OCI-LY7 (cell line): ENCODE results near the gene DOCK1. TPM values are rescaled to one million over a fixed set of nuclear protein-coding genes. Genes with fewer than 3 reads are reported as not detected.

Experiments
- BruUV-seq: library from RNA; stranded (reverse); fragments of 400-500 nt; replicated peaks from 2 replicates; lab custom pipeline; 2021; lab: Mats Ljungman, UMichigan
- CTCF ChIA-PET: fragments of 300-600 bp; sonication (Branson Sonifier 250); formaldehyde crosslinking; loops from one replicate; lab custom pipeline; 2022; ENCODE audit warnings: antibody characterized with exemption; ENCODE audit not compliant: unreplicated experiment; lab: Charles Lee
- POLR2A ChIA-PET: fragments of 300-600 bp; sonication (Branson Sonifier 250); formaldehyde crosslinking; loops from one replicate; lab custom pipeline; 2022; ENCODE audit warnings: antibody characterized with exemption; lab: Charles Lee
- DNase-seq: peaks from one replicate; pipeline ENCODE4 v3.0.0-alpha.2; 2015; ENCODE audit warnings: low spot score
- H2AFZ ChIP-seq: fragments of 200-600 bp; sonication (generic), shearing (Covaris generic); 2 replicates; pipeline ENCODE4 v1.6.1; 2014; ENCODE audit warnings: mild to moderate bottlenecking, antibody characterized with exemption, low read length, moderate library complexity
- H3K27ac ChIP-seq: fragments of 200-600 bp; sonication (generic); 2 replicates; pipeline ENCODE4 v1.5.1; 2014; ENCODE audit warnings: mixed run types, low read depth, mild to moderate bottlenecking, moderate library complexity, low read length, inconsistent platforms; ENCODE audit not compliant: poor library complexity, severe bottlenecking
- H3K36me3 ChIP-seq: fragments of 200-600 bp; sonication (generic); 2 replicates; pipeline ENCODE4 v1.6.1; 2014; ENCODE audit warnings: mild to moderate bottlenecking, antibody characterized with exemption, low read length, moderate library complexity, mixed read lengths; ENCODE audit not compliant: insufficient read depth
- H3K4me1 ChIP-seq: fragments of 200-600 bp; sonication (generic); 2 replicates; pipeline ENCODE4 v1.5.1; 2014; ENCODE audit warnings: mild to moderate bottlenecking, low read length; ENCODE audit not compliant: insufficient read depth, poor library complexity, severe bottlenecking
- H3K4me2 ChIP-seq: fragments of 200-600 bp; sonication (generic); 2 replicates; pipeline ENCODE4 v1.6.1; 2014; ENCODE audit warnings: mild to moderate bottlenecking, low read length
- H3K4me3 ChIP-seq: fragments of 200-600 bp; sonication (generic); 2 replicates; pipeline ENCODE4 v1.5.1; 2014; ENCODE audit warnings: mild to moderate bottlenecking, low read depth, low read length; ENCODE audit not compliant: poor library complexity, severe bottlenecking
- H3K79me2 ChIP-seq: fragments of 200-600 bp; sonication (generic); 2 replicates; pipeline ENCODE4 v1.6.1; 2016; ENCODE audit warnings: low read depth, mild to moderate bottlenecking, low read length, moderate library complexity, mixed read lengths; ENCODE audit not compliant: insufficient read depth
- H3K9me2 ChIP-seq: fragments of 200-600 bp; sonication (generic); 2 replicates; pipeline ENCODE4 v1.6.1; 2016; ENCODE audit warnings: mild to moderate bottlenecking, low read length, mixed read lengths; ENCODE audit not compliant: insufficient read depth
- H3K9me3 ChIP-seq: fragments of 200-600 bp; sonication (generic); 2 replicates; pipeline ENCODE4 v1.6.1; 2014; ENCODE audit warnings: mild to moderate bottlenecking, mixed run types, low read length, mixed read lengths
- H4K20me1 ChIP-seq: fragments of 200-600 bp; sonication (generic); 2 replicates; pipeline ENCODE4 v1.6.1; 2014; ENCODE audit warnings: mild to moderate bottlenecking, antibody characterized with exemption, low read length, moderate library complexity, mixed read lengths; ENCODE audit not compliant: insufficient read depth
- EZH2phosphoT487 ChIP-seq: fragments of 200-600 bp; sonication (generic); IDR thresholded peaks from 2 replicates; pipeline ENCODE4 v1.6.1; 2018; ENCODE audit warnings: low read depth, borderline replicate concordance, mild to moderate bottlenecking, mixed run types, antibody characterized with exemption, low read length, moderate library complexity, mixed read lengths
- intact Hi-C: fragments of 100-400 bp; cut with micrococcal nuclease; formaldehyde crosslinking; loops from one replicate; pipeline ENCODE4 v1.10.0; 2022; ENCODE audit not compliant: unreplicated experiment
- total RNA-seq, 2 experiments: library from RNA; depleted of rRNA in 1 of 2; stranded (reverse); fragments of >200 nt in 1 of 2; shearing (Covaris generic) in 1 of 2; gene quantifications; 2 replicates each; pipeline ENCODE4 v1.2.3, GENCODE V29; 2014 to 2022
- TF ChIP-seq, protein P1 (sequence below): fragments of 200-600 bp; sonication (generic); conservative IDR thresholded peaks from 2 replicates; pipeline ENCODE4 v1.5.1; 2014; ENCODE audit warnings: mild to moderate bottlenecking, antibody characterized with exemption, low read length, moderate library complexity, mixed read lengths

DOCK1 gene
- total RNA-seq, 2 experiments from 2014 or later, result not detected

DNA sequence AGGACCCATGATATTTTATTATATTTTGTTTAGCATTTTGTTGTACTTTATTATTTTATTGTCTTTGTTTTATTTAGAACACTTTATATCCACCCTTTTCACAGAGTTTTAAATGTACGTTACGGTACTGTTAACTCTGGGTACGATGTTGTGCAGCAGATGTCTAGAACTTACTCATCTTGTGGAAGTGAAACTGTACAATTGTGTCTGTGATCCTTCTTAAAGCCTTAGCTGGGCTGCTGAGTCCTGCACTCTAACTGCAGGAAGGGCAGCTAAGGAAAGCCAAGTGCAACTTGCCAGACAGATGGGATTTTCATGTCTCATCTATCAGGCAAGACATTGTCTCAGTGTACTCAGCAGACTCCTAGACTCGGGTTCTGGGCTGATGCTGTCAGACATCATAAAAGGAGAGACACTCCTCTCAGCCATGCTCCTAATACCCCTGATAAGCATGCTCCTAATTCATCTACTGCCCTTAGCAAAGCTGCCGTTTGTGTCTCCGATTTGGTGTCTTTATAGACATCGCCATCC, 305.8 kb downstream of the DOCK1 start:
- H3K36me3 ChIP-seq, result no peaks in the 10 kb centered on the region

DNA sequence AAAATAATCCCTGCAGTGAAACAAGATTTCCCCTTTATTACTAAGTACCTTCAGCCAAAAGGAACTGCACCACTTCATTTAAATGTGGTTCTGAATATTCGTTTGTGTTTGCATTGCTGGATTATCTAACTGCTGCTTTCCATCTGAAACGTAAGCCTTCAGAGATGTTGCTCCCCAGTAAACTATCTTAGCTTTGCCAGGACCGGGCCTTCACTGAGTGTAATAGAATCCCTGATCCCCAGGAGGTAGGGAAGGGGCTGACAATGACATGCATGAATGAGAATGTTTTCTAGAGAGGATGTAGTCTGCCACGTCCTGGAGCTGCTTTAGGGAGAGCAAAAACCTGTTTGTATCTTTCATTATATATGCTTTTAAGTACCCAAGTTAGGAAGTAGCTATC, 310.6 kb downstream of the DOCK1 start:
- intact Hi-C loops, result no loop called here
- TF ChIP-seq, protein P1, sequence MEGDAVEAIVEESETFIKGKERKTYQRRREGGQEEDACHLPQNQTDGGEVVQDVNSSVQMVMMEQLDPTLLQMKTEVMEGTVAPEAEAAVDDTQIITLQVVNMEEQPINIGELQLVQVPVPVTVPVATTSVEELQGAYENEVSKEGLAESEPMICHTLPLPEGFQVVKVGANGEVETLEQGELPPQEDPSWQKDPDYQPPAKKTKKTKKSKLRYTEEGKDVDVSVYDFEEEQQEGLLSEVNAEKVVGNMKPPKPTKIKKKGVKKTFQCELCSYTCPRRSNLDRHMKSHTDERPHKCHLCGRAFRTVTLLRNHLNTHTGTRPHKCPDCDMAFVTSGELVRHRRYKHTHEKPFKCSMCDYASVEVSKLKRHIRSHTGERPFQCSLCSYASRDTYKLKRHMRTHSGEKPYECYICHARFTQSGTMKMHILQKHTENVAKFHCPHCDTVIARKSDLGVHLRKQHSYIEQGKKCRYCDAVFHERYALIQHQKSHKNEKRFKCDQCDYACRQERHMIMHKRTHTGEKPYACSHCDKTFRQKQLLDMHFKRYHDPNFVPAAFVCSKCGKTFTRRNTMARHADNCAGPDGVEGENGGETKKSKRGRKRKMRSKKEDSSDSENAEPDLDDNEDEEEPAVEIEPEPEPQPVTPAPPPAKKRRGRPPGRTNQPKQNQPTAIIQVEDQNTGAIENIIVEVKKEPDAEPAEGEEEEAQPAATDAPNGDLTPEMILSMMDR, result no peak
- no peak for TF ChIP-seq EZH2phosphoT487
- no TSS peak for BruUV-seq
- no peaks in the 10 kb centered on the region for H3K9me2 ChIP-seq
- POLR2A ChIA-PET, result interaction anchor here (0.6 to 0.7 kb wide), 2 partner anchors 736 to 938 kb away, joined by 3 to 5 read pairs; no protein-coding TSS in a partner anchor
- no peak overlapping the region for H2AFZ ChIP-seq
- no peaks in the 10 kb centered on the region for H3K4me1 ChIP-seq
- H3K4me2 ChIP-seq, result no peak overlapping the region
- no peak overlapping the region for H3K4me3 ChIP-seq
- no peaks in the 10 kb centered on the region for H3K79me2 ChIP-seq
- H3K27ac ChIP-seq, result no peak overlapping the region
- CTCF ChIA-PET, result no interaction called here
- no peaks in the 10 kb centered on the region for H3K36me3 ChIP-seq
- DNase-seq, result no peak
- H4K20me1 ChIP-seq, result no peaks in the 10 kb centered on the region
- H3K9me3 ChIP-seq, result no peaks in the 10 kb centered on the region

More for the DNA sequence above, 305.8 kb downstream of the DOCK1 start:
- Histone ChIP-seq H3K9me3 (no peaks in the 10 kb centered on the region), H3K9me2 (no peaks in the 10 kb centered on the region), H3K4me3 (no peak overlapping the region), H3K27ac (no peak overlapping the region), H3K4me2 (no peak overlapping the region), H4K20me1 (no peaks in the 10 kb centered on the region), H3K79me2 (no peaks in the 10 kb centered on the region), H3K4me1 (no peaks in the 10 kb centered on the region), H2AFZ (no peak overlapping the region)
- DNase-seq, result no peak
- TF ChIP-seq, protein P1, result no peak
- no peak for TF ChIP-seq EZH2phosphoT487
- ChIA-PET CTCF (no interaction called here), POLR2A (no interaction called here)
- BruUV-seq, result no TSS peak
- intact Hi-C loops, result no loop called here

DNA sequence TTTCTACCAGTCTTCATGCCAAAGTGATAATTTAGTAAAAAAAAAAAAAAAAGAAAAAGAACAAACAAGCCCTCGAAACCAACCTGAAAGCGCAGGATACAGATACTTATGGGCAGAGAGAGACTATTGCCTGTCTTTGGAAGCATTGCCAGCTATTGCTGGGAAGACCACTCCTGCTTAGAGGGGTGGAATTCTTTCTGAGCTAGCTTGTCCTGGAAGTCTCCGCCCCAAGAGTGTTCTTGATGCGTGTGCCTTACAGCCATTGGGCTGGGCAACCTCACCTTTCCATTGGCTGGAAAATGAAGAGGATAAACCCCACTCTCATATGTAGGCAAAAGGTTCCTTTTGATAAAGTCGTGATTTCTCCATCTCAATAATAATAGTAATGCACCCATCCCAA, 311.0 kb downstream of the DOCK1 start:
- ChIA-PET CTCF (interaction anchor here (0.5 kb wide), 1 partner anchor 159 kb away, joined by 4 read pairs; no protein-coding TSS in a partner anchor), POLR2A (interaction anchor here (0.6 to 0.7 kb wide), 2 partner anchors 736 to 937 kb away, joined by 3 to 5 read pairs; no protein-coding TSS in a partner anchor)
- BruUV-seq, result no TSS peak

More for the DNA sequence above, 311.0 kb downstream of the DOCK1 start:
- no peaks in the 10 kb centered on the region for H3K4me1 ChIP-seq
- H3K36me3 ChIP-seq, result no peaks in the 10 kb centered on the region
- no peaks in the 10 kb centered on the region for H3K9me3 ChIP-seq
- no peaks in the 10 kb centered on the region for H3K79me2 ChIP-seq
- H3K27ac ChIP-seq, result no peak overlapping the region
- TF ChIP-seq EZH2phosphoT487, result no peak
- TF ChIP-seq, protein P1, result no peak
- no peak for DNase-seq
- H3K9me2 ChIP-seq, result no peaks in the 10 kb centered on the region
- intact Hi-C loops, result no loop called here
- H2AFZ ChIP-seq, result no peak overlapping the region
- H3K4me3 ChIP-seq, result no peak overlapping the region
- H4K20me1 ChIP-seq, result no peaks in the 10 kb centered on the region
- no peak overlapping the region for H3K4me2 ChIP-seq
